HEK293T (cell line): ENCODE data around the gene ITFG2.

Experiments used
- CTBP1 ChIP-seq: fragments of 450-650 bp; IDR thresholded peaks from 2 replicates; pipeline ENCODE4 v1.6.1; 2016; ENCODE audit warnings: borderline replicate concordance
- FOXK2 ChIP-seq: fragments of 450-650 bp; IDR thresholded peaks from 2 replicates; pipeline ENCODE4 v1.6.1; 2016; ENCODE audit warnings: mild to moderate bottlenecking
- SP1 ChIP-seq: fragments of 450-650 bp; IDR thresholded peaks from 2 replicates; pipeline ENCODE4 v1.6.1; 2017

DNA sequence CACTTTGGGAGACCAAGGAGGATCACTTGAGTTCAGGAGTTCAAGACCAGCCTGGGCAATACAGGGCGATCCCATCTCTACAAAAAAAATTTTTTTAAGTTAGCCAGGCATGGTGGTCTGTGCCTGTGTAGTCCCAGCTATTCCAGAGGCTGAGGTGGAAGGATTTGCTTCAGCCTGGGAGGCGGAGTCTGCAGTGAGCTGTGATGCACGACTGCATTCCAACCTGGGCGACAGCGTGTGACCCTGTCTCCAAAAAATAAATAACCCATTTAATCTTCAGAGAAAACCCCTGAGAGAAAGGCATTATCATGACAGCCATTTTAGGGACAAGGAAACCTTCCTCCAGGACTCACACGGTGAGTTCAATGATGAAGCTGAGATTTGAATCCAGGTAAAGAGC is 21.4 kb upstream of the ITFG2 start:
- TF ChIP-seq FOXK2 (no peak), CTBP1 (no peak), SP1 (no peak)
